Neural progenitor cell (in vitro differentiated cells): ENCODE results near the gene HYAL4.

ENCODE experiments used
- CTCF ChIP-seq: fragments of 200-600 bp; sonication (generic); IDR thresholded peaks from 2 replicates; pipeline ENCODE4 v1.5.1; 2017; ENCODE audit warnings: antibody characterized with exemption, mild to moderate bottlenecking
- EZH2 ChIP-seq: fragments of 200-600 bp; sonication (generic); IDR thresholded peaks from 2 replicates; pipeline ENCODE4 v1.6.1; 2017; ENCODE audit warnings: antibody characterized with exemption, mild to moderate bottlenecking, moderate library complexity

GRCh38 chr7:123864436-123864835, 19.5 kb downstream of the HYAL4 start:
- no peak for TF ChIP-seq CTCF
- TF ChIP-seq EZH2 = no peak
